ENCODE measurements around the gene TSBP1.

The TSBP1 gene, protein sequence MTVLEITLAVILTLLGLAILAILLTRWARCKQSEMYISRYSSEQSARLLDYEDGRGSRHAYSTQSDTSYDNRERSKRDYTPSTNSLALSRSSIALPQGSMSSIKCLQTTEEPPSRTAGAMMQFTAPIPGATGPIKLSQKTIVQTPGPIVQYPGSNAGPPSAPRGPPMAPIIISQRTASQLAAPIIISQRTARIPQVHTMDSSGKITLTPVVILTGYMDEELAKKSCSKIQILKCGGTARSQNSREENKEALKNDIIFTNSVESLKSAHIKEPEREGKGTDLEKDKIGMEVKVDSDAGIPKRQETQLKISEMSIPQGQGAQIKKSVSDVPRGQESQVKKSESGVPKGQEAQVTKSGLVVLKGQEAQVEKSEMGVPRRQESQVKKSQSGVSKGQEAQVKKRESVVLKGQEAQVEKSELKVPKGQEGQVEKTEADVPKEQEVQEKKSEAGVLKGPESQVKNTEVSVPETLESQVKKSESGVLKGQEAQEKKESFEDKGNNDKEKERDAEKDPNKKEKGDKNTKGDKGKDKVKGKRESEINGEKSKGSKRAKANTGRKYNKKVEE

DNA sequence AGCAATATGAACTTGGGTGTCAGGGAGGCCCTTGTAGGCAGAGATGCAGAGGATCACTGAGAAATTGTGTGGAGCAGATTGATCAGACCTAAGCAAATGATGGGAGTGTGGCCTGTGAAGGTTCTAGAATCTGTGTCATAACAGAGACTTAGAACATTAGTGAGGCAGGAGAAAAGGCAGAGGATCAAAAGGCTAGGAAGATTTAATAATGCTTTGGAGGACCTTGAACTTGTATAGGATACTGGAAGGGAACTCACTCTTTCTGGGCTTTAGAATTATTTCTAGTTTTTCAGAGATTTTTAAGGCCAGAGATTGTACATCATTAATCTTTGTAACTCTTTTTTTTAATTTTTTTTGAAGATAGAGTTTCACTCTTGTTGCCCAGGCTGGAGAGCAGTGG, at the start of gene TSBP1:
TSS of gene TSBP1 (minus strand) at position 101 of the 400 bp plus-strand sequence. CDS start 197 bp downstream, outside the sequence.
- DNase-seq: no peak

DNA sequence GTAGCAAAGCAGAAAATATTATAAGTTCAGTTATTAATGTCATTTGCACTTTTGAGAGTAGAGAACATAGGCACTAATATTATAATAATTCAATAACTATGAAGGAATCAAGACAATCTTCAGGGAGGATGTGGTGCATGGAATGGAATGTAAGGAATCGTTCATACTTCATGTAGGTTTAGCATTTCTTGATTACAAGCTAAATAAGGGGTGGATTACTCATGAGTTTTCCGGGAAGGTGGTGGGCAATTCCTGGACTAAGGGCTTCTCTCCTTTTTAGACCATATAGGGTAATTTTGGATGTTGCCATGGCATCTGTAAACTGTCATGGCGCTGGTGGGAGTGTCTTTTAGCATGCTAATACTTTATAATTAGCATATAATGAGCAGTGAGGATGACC, 44.3 kb upstream of the TSBP1 start:
- DNase-seq: peak; percentile 46

DNA sequence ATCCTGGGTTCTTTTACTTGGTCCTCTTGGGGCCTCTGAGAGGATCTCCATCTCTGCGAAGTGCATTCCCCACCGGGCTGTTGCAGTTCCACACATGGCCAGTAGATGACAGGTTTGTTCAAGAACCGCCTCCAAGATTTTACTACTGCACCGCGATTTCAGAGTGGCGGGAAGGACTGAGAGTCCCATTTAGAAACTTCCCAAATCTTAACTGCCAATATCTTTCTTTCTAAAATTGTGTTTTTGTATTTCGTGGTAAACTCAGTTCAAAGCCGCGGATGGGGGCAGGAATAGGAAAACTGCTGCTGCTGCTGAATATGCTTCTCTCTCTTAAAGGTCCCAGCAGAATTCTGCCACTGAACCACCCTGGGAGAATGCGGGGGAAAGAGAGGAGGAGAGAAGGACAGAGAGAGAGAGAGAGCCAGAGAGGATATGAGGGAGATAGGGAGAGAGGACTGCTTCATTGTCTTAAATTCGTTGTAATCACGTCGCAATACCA, 43.9 kb upstream of the TSBP1 start:
- DNase-seq: peak; percentile 54

DNA sequence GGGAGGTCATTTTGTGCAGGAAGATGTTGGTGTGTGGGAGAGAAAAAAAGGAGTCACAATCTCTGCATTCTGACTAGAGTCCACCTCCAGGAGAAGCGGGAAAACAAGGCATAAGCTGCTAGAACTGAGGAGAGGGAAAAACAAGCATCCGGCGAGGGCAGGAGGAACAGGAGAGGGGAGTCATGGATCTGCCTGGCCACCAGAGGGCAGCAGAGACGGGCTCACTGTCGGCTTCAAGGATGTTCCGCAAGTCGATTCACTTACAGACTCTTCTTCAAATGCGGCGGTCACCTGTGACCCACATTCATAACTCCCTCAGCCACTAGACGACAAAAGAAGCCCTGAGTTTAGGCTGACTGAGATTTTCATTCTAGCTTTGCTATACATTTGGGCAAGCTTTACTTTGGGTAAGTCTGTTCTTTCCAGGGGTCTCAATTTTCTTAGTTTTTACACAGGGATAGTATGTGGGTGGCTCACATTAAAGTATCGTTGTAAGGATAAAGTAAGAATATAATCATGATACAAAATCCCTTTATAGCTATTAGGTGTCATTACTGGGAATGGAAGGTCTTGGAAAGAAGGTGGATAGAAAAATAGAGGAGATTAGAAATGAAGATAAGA, 41.8 kb upstream of the TSBP1 start:
- peak; percentile 31 for DNase-seq

GRCh38 chr6:32411566-32412327, 40.0 kb upstream of the TSBP1 start:
- no peak for DNase-seq

GRCh38 chr6:32410906-32411305, 39.2 kb upstream of the TSBP1 start:
- no peak for DNase-seq

GRCh38 chr6:32406857-32407256, 35.2 kb upstream of the TSBP1 start, which contains the start of gene BTNL2:
Gene BTNL2, minus strand, starts transcription at chr6:32407181. Its CDS starts 58 bp downstream, at chr6:32407123.
- no peak for DNase-seq

DNA sequence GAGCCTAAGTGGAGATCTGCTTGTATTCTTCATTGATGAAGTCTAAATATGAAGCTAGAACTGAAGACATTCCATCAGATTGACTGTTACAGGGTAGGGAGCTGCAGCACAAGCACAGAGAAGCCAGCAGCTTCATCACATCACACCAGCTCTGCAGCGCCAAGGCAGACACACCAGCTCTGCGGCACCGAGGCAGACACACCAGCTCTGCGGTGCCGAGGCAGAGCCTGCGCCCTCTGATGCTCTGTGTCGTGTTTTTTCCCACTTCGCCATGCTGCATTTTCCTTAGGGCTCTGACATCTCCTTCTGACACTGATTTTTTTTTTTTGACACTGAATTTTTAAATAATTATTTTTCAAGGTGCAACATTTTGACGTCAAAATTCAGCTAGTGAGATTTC, 34.5 kb upstream of the TSBP1 start:
- DNase-seq: no peak

DNA sequence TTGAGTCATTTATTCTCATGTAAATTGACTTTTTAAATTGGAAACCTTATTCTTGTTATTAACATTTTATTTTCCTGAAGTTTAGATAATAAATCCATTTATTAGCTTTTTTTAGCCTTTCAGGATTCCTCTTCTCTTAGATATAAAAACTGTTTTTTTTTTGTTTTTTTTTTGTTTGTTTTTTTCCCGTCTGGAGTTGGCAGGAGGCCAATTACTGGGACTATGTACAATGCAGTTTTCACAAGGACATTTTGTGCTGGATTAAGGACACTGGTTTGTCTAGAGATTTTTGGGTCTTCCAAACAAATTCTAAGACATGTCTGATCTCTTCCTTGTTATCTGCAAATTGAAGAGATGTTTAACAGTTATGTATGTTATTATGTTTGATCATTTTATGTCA, 34.0 kb upstream of the TSBP1 start:
- no peak for DNase-seq

DNA sequence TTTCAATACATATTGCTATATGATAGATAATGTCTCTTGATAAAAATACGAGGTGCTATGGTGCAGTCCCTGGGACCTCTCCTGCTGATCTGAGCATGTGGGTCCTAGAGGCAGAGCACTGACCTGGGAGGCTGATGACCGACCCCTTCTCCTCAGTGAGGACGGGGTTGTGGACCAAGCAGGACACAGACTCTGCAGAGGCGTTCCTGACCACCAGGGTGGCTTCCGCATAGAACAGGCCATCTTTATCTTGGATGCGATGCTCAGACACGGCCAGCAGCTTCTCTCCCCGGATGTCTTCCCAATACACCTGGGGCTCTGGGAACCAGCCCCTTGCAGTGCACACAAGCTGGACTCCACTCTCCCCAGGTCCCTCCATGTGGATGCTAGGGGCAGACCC, 31.1 kb upstream of the TSBP1 start:
- DNase-seq: no peak

DNA sequence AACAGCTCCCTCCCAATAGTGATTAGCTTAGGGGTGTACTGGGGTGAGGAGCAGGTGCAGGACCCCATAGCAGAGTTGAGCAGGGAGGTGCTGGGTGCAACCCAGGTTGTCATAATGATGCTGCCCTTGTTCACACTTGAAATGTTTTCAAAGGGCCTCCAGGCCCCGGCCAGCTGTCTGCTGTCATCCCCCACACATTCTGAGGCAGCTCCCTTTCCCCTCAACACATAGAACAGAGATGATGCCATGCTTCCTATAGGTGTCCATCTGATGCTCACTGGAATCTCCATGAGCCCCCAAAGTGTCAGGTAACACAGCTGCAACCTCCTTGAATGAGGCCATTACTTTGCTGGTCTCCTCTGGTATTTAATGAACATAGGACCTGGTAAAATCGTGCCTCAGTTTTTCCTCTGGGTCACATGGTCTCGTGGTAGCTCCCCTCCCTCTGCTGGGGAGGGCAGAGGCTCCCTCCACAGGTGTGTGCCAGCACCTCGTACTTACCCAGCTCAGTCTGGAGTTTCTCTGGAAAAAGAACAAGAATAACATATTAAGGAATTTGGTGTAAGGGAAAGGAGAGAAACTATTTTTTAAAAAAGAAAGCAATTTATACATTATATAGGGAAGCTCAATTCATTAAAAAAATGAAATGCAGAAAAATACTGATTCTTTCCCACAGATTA, 29.7 kb upstream of the TSBP1 start:
- no peak for DNase-seq

DNA sequence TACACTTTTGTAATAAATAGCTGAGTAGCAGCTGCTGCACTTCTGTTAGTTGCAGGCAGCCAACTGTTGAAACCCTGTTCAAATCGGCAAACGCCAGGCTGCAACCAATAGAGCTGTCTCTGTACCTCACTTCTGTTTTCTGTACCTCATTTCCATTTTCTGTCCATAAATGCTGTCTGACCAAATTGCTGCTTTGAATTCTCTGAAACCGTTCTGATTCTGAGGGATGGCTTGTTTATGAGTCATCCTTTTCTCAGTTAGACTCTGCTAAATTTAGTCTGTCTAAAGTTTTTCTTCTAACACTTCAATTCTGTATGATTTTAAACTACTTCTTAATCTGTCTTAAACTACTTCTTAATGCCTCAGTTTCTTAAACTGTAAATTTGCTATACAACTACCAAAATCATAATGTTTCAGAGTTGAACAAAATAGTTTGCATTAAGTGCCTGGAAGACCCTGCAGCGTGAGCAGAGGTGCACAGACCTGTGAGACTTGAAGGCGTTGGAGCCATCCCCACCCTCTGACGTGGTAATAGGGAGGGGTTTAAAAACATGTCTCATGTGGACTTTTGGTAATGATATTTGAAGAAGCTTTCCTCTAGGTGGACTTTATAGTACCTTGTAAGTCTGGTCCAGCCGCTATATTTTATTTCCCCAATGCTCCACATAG, 25.7 kb upstream of the TSBP1 start:
- no peak for DNase-seq

DNA sequence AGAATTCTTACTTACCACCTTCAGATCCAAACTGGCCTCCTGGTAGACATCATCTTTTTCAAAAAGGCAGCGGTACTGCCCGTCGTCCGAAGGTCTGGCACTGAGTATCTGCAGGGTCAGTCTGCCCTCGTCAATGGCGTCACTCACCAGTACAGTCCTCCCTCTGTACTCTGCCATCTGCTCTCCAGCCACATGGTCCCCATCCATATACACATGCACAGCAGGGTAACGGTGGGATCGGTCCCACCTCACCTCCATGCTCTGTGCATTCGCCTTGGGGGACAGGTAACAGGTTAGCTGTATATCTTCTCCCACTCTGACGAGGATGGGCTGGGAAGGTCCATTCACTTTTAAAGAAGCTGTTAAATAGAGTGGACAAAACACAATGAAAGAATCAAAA, 24.3 kb upstream of the TSBP1 start:
- no peak for DNase-seq

- DNase-seq: peak; percentile 31
Measured at GRCh38 chr6:32393665-32394420, 22.1 kb upstream of the TSBP1 start.

DNA sequence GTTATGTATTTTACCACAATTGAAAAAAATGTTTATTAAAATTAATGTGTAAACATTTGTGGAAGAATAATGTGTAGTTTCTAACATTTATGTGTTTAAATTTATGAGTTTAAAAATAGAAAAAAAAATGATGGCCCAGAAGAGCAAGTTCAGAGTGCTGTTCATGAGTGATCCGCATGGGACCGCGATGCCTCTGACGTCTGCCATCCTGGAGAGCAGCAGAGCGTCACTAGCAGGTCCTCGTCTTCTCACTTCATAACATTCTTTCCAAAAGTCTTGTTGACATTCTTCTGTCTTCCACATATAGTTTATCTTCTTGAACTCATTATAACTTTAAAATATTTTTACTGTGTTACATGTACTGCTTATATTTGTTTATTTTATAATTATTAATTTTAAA, 19.8 kb upstream of the TSBP1 start:
- no peak for DNase-seq

DNA sequence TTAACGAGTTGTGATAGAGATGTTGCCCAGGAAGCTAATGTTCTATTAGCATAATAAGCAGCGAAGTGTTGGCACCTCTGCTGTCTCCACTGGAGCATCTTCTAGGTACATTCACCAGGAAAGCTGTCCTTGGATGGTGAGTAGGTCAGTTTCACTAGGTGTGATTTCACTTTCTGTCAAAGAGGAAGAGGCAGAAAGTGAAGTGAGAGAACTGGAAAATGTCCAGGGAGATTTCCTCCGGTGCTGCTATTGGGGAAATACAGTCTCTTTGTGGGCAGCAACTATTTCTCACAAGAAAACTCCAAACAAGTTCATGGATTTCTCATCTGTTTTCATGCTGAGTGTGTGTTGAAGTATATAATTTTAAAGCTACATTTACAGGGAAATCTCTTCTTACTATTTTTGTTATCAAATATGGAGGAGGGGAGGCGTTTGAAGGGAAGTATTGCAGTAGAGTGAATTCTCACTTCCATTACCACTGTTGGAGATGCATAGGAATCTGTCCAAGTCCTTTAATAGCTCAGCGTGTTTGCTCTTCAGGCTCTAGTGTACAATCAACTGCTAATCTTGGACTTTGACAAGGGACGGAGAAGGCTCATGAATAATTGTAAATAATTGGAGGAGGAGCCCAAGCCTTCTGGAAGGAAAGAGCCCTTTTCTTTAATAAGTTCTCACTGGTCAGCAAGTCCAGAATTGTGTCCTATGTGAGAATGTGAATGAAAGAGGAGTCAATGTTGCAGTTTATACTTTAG, 16.1 kb upstream of the TSBP1 start:
- no peak for DNase-seq

- DNase-seq: no peak
Measured at GRCh38 chr6:32386040-32386439, 14.3 kb upstream of the TSBP1 start.

DNA sequence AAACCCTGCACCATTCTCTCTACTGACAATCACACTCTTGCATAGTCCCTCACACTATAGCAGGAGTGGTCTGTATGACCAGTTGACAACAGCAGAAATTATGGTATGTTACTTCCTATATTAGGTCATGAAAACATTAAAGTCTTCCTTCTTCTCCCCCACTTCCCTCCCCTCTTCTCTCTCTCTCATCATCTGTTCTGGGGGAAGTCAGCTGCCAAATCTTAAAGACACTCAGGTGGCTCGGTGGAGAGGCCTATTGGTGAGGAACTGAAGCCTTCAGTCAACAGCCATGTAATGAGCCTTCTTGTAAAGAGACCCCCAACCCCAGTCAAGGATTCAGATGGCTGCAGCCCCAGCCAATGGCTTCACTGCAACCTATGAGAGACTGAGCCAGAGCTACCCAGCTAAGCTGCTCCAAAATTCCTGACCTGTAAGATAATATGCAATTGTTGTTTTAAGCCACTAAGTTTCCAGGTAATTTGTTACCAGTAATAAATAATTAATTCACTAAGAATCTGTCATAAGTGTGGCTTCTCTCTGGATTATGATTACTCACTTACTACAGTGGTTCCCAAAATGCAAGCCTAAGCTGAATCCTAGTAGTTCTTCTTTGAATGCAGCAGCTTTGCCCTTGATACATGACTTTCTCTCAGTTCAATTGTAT, 11.2 kb upstream of the TSBP1 start:
- DNase-seq: no peak

GRCh38 chr6:32379545-32379944, 7.8 kb upstream of the TSBP1 start:
- DNase-seq: no peak

All from NCI-H226 (cell line).